Loucy (cell line): ENCODE measurements around the gene SPATA13.

Source experiments
- H2AFZ ChIP-seq: fragments of 200-600 bp; sonication (generic); 2 replicates; pipeline ENCODE4 v1.6.0; 2016; ENCODE audit warnings: antibody characterized with exemption, mild to moderate bottlenecking, low read length, moderate library complexity
- H3F3A ChIP-seq: fragments of 200-600 bp; 2 replicates; pipeline ENCODE4 v1.6.0; 2016; ENCODE audit warnings: antibody characterized with exemption, low read depth, mild to moderate bottlenecking
- H3K27me3 ChIP-seq: fragments of 200-600 bp; sonication (generic); 2 replicates; pipeline ENCODE4 v1.6.1; 2014; ENCODE audit warnings: low read length, mild to moderate bottlenecking; ENCODE audit not compliant: insufficient read depth, poor library complexity, severe bottlenecking
- H3K36me3 ChIP-seq: fragments of 200-600 bp; sonication (generic); 2 replicates; pipeline ENCODE4 v1.6.1; 2016; ENCODE audit warnings: low read length; ENCODE audit not compliant: insufficient read depth
- H3K4me1 ChIP-seq: fragments of 200-600 bp; sonication (generic); 2 replicates; pipeline ENCODE4 v1.5.1; 2014; ENCODE audit warnings: low read length, mild to moderate bottlenecking; ENCODE audit not compliant: insufficient read depth, poor library complexity, severe bottlenecking
- H3K4me2 ChIP-seq: fragments of 200-600 bp; sonication (generic); 2 replicates; pipeline ENCODE4 v1.6.0; 2014; ENCODE audit warnings: antibody characterized with exemption, low read length, low read depth, mild to moderate bottlenecking; ENCODE audit not compliant: poor library complexity, severe bottlenecking
- H3K4me3 ChIP-seq: fragments of 200-600 bp; sonication (generic); 2 replicates; pipeline ENCODE4 v1.5.1; 2014; ENCODE audit warnings: low read length, mild to moderate bottlenecking, mixed read lengths; ENCODE audit not compliant: poor library complexity, severe bottlenecking
- H3K79me2 ChIP-seq: fragments of 200-600 bp; sonication (generic); 2 replicates; pipeline ENCODE4 v1.6.1; 2014; ENCODE audit warnings: low read length; ENCODE audit not compliant: insufficient read depth
- H3K9ac ChIP-seq: fragments of 200-600 bp; sonication (generic); 2 replicates; pipeline ENCODE4 v1.6.0; 2014; ENCODE audit warnings: mild to moderate bottlenecking, low read depth, low read length, moderate library complexity; ENCODE audit not compliant: poor library complexity, severe bottlenecking
- H3K9me2 ChIP-seq: fragments of 200-600 bp; sonication (generic); replicated peaks from 2 replicates; pipeline ENCODE4 v1.6.1; 2016; ENCODE audit warnings: low read depth, low read length, mixed read lengths
- H3K9me3 ChIP-seq: fragments of 200-600 bp; sonication (generic); 2 replicates; pipeline ENCODE4 v1.6.1; 2014; ENCODE audit warnings: mild to moderate bottlenecking, antibody characterized with exemption, low read length, low read depth; ENCODE audit not compliant: insufficient read depth
- H4K20me1 ChIP-seq: fragments of 200-600 bp; sonication (generic); 2 replicates; pipeline ENCODE4 v1.6.0; 2014; ENCODE audit warnings: antibody characterized with exemption, low read length, mild to moderate bottlenecking; ENCODE audit not compliant: insufficient read depth, poor library complexity, severe bottlenecking
- EZH2phosphoT487 ChIP-seq: fragments of 200-600 bp; IDR thresholded peaks from 2 replicates; pipeline ENCODE4 v1.6.1; 2018; ENCODE audit warnings: antibody characterized with exemption, mild to moderate bottlenecking, moderate library complexity, borderline replicate concordance
- TF ChIP-seq, protein P1 (sequence below): fragments of 200-600 bp; sonication (generic); conservative IDR thresholded peaks from 2 replicates; pipeline ENCODE4 v1.5.1; 2014; ENCODE audit warnings: mild to moderate bottlenecking, antibody characterized with exemption, low read length

The SPATA13 gene

DNA sequence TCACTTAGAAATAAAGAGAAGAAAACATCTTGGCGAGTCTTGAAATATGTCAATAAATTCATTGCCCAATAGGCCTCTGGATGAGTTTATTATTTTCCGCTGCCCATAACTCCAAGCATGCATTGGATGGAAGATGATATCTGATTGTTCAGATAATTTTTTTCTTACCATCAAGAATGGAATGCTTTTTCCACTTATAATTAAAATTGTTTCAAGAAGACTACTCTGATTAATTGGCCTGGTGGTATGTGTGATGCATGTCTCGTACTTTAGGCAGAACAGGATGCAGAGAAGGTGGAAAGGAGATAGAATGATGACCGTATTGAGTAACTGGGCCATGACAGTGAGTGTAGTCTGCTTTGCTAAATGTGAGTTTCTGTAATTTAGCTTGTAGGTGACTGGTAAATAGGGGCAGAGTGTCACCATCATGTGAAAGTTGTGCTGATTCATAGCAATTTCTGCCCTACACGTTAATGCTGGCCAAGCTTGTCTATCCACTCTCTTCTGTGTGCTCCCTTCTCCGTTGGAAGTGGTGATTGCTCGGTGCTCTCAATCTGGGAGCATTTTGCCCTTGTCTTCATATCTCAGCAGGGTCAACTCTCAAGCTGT is 13.5 kb upstream of the SPATA13 start:
- H3K4me3 ChIP-seq = no peak overlapping the region
- H3K9ac ChIP-seq = no peak overlapping the region
- no peaks in the 10 kb centered on the region for H3K9me2 ChIP-seq
- no peaks in the 10 kb centered on the region for H4K20me1 ChIP-seq
- no peak overlapping the region for H3K4me2 ChIP-seq
- H3K9me3 ChIP-seq = no peaks in the 10 kb centered on the region
- H3K36me3 ChIP-seq = no peaks in the 10 kb centered on the region
- no peak overlapping the region for H2AFZ ChIP-seq
- H3K27me3 ChIP-seq = no peaks in the 10 kb centered on the region
- H3K79me2 ChIP-seq = no peaks in the 10 kb centered on the region
- no peak for TF ChIP-seq EZH2phosphoT487
- TF ChIP-seq, protein P1, sequence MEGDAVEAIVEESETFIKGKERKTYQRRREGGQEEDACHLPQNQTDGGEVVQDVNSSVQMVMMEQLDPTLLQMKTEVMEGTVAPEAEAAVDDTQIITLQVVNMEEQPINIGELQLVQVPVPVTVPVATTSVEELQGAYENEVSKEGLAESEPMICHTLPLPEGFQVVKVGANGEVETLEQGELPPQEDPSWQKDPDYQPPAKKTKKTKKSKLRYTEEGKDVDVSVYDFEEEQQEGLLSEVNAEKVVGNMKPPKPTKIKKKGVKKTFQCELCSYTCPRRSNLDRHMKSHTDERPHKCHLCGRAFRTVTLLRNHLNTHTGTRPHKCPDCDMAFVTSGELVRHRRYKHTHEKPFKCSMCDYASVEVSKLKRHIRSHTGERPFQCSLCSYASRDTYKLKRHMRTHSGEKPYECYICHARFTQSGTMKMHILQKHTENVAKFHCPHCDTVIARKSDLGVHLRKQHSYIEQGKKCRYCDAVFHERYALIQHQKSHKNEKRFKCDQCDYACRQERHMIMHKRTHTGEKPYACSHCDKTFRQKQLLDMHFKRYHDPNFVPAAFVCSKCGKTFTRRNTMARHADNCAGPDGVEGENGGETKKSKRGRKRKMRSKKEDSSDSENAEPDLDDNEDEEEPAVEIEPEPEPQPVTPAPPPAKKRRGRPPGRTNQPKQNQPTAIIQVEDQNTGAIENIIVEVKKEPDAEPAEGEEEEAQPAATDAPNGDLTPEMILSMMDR = no peak
- H3F3A ChIP-seq = no peaks in the 10 kb centered on the region
- H3K4me1 ChIP-seq = peaks cover 4% of the 10 kb centered on the region

DNA sequence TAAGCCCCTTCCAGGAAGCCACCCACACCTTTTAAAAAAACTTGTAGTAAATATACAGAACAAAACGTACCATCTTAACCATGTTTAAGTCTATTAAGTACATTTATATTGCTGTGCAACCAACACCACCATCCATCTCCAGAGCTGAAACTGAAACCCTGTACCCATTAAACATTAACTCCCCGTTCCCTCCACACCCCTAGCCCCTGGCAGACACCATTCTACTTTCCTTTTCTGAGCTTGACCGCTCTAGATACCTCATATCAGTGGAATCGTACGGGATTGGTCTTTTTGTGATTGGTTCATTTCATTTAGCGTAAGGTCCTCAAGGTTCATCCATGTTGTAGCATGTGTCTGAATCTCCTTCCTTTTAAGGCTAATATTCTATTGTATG is 13.0 kb upstream of the SPATA13 start:
- TF ChIP-seq, protein P1 = no peak
- Histone ChIP-seq H3K27me3 (no peaks in the 10 kb centered on the region), H3K4me1 (peaks cover 3% of the 10 kb centered on the region), H3K9ac (no peak overlapping the region), H3K79me2 (no peaks in the 10 kb centered on the region), H3F3A (no peaks in the 10 kb centered on the region), H3K4me3 (no peak overlapping the region), H3K4me2 (no peak overlapping the region), H3K9me3 (no peaks in the 10 kb centered on the region), H4K20me1 (no peaks in the 10 kb centered on the region), H3K36me3 (no peaks in the 10 kb centered on the region), H3K9me2 (no peaks in the 10 kb centered on the region), H2AFZ (no peak overlapping the region)

DNA sequence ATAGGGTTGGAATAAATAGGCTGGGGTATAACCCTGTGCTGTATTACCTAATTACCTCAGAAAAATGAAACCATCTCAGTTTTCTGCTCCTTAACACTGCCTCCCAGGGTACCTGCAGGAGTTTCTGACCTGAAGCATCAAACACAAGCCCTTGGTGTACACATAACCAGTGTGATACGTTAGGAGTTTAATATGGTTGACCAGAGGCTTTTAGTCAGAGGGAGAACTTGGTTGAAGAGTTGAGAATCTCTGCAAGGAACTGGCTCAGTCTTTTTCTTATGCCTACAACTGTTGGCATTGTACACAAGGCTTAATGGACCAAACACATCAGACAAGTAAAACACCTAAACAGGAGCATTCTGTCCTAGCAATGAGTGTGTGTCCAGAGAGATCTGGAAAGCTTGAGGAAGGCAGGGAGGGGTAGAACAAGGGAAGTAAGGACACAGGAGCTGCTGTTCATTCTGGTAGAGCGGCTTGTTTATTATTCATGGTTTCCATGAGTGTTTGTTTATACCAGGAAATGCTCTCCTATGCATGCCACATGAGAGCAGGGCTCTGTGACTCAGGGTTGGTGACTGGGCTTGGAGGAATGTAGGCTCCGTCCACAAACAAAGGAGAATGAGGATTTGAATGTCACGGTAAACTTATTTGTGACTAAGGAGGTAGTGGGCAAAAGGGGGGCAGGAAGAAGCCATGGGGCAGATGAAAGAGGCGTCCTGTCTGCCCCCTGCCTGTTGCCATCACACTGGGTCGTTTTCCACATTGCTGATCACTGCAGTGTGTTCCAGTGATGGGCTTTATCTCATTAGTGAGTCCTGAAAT is 11.9 kb upstream of the SPATA13 start:
- H3K79me2 ChIP-seq = no peaks in the 10 kb centered on the region
- H3F3A ChIP-seq = no peaks in the 10 kb centered on the region
- H3K9me2 ChIP-seq = no peaks in the 10 kb centered on the region
- no peak overlapping the region for H3K4me3 ChIP-seq
- TF ChIP-seq, protein P1 = no peak
- no peak overlapping the region for H3K9ac ChIP-seq
- H3K9me3 ChIP-seq = no peaks in the 10 kb centered on the region
- H3K4me2 ChIP-seq = no peak overlapping the region
- no peaks in the 10 kb centered on the region for H3K4me1 ChIP-seq
- H3K27me3 ChIP-seq = no peaks in the 10 kb centered on the region
- no peak overlapping the region for H2AFZ ChIP-seq
- no peaks in the 10 kb centered on the region for H4K20me1 ChIP-seq
- no peaks in the 10 kb centered on the region for H3K36me3 ChIP-seq
